ENCODE data around the gene SNX18.

SNX18 gene

DNA sequence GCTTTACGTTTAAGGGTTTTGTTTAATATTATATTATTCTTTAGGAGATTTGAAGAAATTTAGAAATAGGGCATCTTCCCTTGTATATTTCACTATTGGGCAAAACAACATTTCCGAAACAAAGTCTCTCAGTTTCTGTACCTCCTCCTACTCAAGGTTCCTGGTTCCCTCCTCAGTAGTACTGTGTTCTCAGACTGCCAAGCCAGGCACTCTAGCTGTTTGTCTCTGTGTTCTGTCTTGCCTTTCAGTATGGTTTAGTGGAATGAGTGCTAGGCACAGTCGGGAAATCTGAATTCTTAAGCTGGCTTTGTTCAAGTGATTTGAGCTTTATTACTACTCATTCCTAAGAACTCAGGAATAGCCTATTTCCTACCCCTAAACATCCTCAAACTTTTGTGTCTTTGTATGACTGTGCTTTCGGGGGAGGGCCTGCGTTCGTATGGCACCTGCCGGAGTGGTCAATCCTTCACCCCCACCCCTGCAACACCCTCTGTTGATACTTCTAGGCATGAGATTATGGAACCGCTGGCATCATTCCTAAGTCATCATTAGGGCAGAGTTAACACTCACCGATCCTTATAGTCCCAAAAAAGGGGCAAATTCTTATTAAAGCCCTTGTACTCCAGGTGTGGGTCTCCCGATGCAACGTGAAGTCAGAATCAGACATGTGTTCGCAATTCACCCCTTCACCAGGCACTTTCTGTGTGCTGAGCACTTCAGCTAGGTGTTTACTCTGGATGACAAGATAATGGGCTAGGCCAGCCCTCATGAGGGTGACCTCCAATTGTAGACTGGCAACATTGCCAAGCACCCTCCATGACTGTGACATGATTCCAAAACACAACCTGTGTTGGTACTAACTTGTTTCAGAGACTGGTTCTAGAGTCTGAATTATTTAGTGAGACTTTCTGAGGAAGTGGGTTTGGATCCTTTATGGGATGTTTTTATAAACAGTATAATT is 24.5 kb downstream of the SNX18 start:
- peak in 1 of 2 donors; percentile 10 for DNase-seq

GRCh38 chr5:54544044-54544443 is 26.5 kb downstream of the SNX18 start:
- DNase-seq, result no peak

GRCh38 chr5:54545796-54546195 is 28.2 kb downstream of the SNX18 start:
- DNase-seq, result no peak

- DNase-seq, result no peak
Measured at GRCh38 chr5:54547711-54548250, 30.2 kb downstream of the SNX18 start.

DNA sequence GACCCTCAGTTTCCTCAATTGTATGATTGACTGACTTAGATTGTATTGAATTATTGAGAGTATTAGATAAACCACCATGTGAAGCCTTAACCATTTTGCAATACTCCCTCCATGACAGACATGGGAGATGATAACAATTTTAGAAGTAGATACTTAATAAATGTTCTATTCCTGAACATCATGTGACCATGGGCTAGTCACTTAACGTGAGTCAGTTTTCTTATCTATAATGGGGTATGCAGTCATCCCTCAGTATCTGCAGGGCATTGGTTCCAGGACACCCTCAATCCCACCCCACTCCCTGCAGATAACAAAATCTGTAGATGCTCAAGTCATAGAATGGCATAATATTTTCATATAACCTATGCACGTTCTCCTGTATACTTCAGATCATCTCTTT is 31.0 kb downstream of the SNX18 start:
- no peak for DNase-seq

GRCh38 chr5:54551292-54551691 is 33.7 kb downstream of the SNX18 start:
- DNase-seq, result peak in 1 of 2 donors; percentile 17

DNA sequence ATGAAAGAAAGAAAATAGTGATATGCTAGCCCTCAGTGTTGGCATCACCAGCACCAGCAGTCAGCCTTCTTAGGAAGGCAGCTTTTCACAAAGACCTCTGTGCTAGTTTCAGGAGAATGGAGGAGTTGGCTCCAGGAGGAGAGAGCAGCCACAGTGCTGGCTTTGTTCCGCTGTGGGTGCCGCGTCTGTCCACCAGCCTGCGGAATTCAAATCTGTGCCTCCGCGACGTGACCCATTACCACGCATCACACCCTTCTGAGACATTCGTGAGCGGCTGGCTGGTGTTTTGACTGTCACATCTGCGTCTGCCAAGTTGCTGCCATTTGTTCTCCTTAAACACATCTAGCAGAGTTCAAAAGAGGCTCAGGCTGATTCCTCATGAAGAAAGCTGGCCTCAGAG is 34.4 kb downstream of the SNX18 start:
- no peak for DNase-seq

GRCh38 chr5:54552446-54552845 is 34.9 kb downstream of the SNX18 start:
- no peak for DNase-seq

DNA sequence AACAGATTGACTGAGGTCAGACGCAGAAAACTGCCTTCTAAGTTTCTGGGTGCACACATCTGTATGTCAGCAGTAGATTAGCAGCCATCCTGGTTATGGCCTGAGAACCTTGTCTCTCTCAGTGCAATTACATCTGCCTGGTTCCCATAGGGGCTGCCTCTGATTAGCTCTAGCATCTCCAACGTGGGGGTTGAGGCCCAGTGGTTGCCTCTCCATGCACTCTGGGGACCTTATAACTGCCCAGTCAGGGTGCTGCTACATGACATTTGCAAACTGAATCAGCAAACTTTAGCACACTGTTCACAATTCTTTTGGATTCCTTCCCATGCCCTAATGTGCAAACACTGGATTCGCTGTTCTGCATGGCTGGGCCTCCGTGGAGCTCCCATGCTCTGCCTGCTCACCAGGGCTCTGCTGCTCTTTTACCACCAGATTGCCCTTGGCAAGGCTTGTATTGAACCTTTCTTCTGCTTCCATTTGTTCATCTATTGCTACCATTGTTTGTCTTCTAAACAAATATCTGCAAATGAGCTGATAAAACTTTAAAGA is 36.2 kb downstream of the SNX18 start:
- DNase-seq, result no peak

- DNase-seq, result no peak
Measured at GRCh38 chr5:54556141-54556540, 38.6 kb downstream of the SNX18 start.

GRCh38 chr5:54558362-54558761 is 40.8 kb downstream of the SNX18 start:
- DNase-seq, result no peak

- DNase-seq, result no peak
Measured at GRCh38 chr5:54561651-54562050, 44.1 kb downstream of the SNX18 start.

GRCh38 chr5:54563083-54563761 is 45.7 kb downstream of the SNX18 start:
- DNase-seq, result no peak

GRCh38 chr5:54567996-54568395 is 50.4 kb downstream of the SNX18 start:
- DNase-seq, result no peak

- no peak for DNase-seq
Measured at GRCh38 chr5:54570916-54571315, 53.4 kb downstream of the SNX18 start.

GRCh38 chr5:54571462-54571861 is 53.9 kb downstream of the SNX18 start:
- no peak for DNase-seq

GRCh38 chr5:54573812-54574489 is 56.4 kb downstream of the SNX18 start:
- DNase-seq, result peak; percentile 25 to 41

GRCh38 chr5:54577528-54577927 is 60.0 kb downstream of the SNX18 start:
- DNase-seq, result peak in 1 of 2 donors; percentile 12

GRCh38 chr5:54577937-54578653 is 60.5 kb downstream of the SNX18 start:
- DNase-seq, result no peak

DNA sequence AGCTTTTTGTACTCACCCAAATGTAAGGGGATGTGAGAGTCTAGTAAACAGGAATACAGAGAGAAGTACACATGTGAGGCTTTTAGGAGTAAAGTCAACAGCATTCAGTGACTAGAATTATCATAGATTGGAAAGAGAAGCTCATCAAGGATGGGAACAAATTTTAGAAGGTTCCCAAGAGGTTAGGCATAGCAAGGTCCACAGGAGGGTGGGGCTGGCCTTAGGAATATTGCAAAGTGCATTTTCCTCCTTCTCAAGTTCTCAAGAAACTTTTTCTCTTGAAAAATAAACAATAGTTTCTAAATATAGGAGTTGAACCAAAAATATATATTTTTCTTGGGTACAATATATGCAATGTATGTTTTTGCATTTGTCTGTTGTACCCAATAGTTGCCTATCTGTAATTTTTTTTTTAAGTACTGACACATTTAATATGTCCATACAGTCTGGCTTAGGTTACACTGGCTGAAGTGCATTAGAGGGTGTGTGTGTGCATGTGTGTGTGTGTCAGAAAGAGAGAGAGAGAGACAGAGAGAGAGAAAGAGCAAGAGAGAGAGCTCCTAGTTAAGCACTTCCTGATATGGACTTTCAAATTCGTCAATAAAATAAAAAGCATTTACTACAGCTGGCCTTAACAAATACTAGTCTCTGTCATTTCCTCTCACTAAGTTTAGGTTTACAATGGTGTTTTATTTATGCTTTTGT is 62.2 kb downstream of the SNX18 start:
- no peak for DNase-seq

DNA sequence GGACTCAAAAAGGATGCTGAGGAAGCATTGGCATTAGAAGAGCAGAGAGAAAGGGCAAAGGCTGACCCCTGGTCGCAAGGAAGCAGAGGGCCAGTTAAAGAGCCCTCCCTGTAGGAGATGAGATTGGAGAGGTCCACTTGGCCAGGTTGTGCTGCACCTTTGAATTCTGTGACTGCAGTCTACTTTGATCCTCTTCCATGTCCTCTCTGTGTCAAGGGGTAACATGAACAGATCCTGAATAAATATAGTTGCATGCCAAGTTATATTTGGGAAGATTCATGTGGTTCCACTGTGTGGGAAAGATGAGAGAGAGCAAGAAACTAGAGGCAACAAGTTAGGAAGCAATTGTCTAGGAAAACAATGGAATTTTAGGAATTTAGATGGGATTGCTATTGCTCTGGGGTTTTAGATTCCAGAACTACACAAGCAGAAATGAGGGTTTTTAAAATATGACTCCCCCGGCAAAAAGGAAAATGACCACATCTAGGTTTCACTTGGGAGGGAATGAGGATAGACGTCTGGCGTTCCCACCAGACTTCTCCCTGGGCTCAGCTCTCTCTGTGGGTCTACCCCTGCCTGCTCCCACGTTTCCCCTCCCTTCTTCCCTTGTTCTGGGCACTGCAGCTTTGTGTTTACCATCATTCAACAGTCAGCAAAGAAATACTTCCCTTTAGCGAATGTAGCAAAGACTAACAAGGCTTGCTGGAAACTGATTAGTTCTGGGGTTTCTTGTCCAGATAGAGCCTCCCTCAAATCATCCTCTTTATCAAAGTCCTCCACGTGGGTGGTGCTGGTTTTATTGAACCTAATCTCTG is 63.6 kb downstream of the SNX18 start:
- DNase-seq, result peak in 1 of 2 donors; percentile 14

Data from inflammatory macrophage treated with lipopolysaccharide for 1 hour (primary cell).